Fibroblast of mammary gland (primary cell): Measurements from ENCODE around the gene SLC8A1.

Experiments
- DNase-seq: peaks from one replicate; pipeline ENCODE4 v3.0.0-alpha.2; 2010; ENCODE audit warnings: low read depth
- H3K4me3 ChIP-seq: 2 replicates; pipeline ENCODE4 v1.5.1; 2011; ENCODE audit warnings: low read depth, mild to moderate bottlenecking, low read length, moderate library complexity; ENCODE audit not compliant: control insufficient read depth
- CTCF ChIP-seq: conservative IDR thresholded peaks from 2 replicates; pipeline ENCODE4 v1.5.1; 2011; ENCODE audit warnings: low read depth, low read length, inconsistent platforms; ENCODE audit not compliant: control insufficient read depth, insufficient read depth

SLC8A1 gene

DNA sequence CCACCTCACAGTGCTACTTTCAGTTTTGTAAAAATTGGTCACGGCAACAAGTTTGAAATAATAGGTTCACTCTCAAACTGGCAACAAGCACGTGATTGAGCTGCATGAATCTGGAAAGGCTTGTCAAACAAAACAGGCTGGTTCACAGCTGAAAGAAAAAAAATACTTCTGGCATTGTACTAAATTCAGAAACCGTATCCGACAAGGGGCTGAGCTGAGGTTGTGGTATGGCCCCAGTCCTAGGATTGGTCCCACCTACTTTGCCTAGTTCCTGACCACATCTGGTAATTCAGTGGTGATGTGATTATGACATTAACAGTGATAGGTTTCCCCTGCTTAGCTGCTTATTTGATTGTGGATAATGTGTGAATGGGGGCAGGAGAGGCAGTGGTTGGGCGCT lies 346.3 kb downstream of the SLC8A1 start:
- H3K4me3 ChIP-seq: no peak overlapping the region
- DNase-seq: peak; percentile 76
- no peak for TF ChIP-seq CTCF

DNA sequence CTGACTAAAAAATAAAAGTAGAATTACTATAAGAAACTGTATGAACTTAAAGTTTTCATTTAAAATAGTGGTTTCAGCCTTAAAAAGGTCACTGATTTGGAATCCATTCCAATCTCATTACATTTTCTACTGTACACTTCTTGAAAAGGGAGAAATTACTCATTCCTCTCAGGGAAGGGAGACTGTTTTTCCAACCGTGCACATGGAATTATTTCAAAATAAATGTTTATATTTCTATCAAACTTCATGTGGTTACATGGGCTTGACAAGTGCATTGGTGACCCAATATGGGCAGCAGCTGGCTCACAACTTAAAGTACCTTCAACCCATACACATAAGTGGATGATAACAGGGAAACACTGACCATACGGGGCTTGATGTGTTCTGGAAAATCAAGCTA lies 348.3 kb downstream of the SLC8A1 start:
- H3K4me3 ChIP-seq: no peak overlapping the region
- peak; percentile 84 for DNase-seq
- TF ChIP-seq CTCF: no peak

DNA sequence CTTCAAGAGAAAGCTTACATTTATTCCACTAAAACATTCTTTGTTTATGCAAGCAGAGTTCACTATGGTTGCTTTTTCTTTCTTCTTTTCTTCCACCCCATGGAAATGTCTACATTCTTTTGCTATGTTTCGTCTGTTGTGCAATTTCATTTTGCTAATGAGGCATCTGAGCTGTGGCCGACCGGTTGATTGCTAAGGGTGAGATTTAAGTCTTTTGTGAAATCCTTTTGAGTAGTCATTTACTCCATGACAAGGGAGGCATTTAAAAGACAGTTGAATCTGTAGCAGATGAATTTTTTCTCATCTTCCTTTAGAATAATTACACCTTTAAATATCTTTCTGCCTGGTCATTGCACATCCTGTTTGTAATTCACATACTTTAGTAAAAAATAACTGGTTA lies 348.7 kb downstream of the SLC8A1 start:
- no peak for TF ChIP-seq CTCF
- H3K4me3 ChIP-seq: no peak overlapping the region
- peak; percentile 73 for DNase-seq

GRCh38 chr2:40102447-40102846 lies 349.4 kb downstream of the SLC8A1 start:
- H3K4me3 ChIP-seq: no peak overlapping the region
- DNase-seq: no peak
- no peak for TF ChIP-seq CTCF

DNA sequence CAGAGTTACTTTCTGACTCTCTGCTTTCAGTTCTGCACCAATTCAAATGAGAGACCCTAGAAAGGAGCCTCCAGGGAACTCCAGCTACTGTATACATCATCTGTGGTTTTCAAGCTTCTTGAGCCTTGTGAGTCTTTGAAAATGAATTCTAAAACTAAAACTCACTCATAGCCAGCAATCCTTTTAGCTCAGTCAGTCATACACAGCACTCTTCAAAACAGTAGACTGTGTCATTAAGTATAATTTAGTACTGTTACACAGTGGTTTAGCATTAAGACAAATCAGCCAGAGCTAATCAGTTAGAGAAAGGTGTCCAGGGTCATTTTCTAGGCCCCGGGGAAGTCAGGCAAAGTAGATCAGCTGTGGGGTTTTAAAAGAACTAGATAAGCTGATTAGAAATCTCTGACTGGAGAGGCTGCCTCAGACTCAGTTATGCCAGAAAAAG lies 350.7 kb downstream of the SLC8A1 start:
- H3K4me3 ChIP-seq: no peak overlapping the region
- TF ChIP-seq CTCF: no peak
- DNase-seq: peak; percentile 87

GRCh38 chr2:40100676-40101075 lies 351.2 kb downstream of the SLC8A1 start:
- H3K4me3 ChIP-seq: no peak overlapping the region
- no peak for DNase-seq
- TF ChIP-seq CTCF: no peak
